IMR-90 (cell line): ENCODE measurements around the gene RAD51D. TPM values are rescaled to one million over a fixed set of nuclear protein-coding genes. Genes with fewer than 3 reads are reported as not detected.

Experiments used
- ATAC-seq: fragments of 200-7000 bp; cut with Tn5 transposase; 2 replicates; pipeline ENCODE4 v1.9.1; 2020; ENCODE audit warnings: low read depth, mild to moderate bottlenecking, moderate library complexity
- BruUV-seq: library from RNA; stranded (reverse); fragments of 400-500 nt; replicated peaks from 2 replicates; lab custom pipeline; 2021; lab: Mats Ljungman, UMichigan
- CTCF ChIA-PET: fragments of 300-600 bp; formaldehyde crosslinking; extraction: SDS; loops from one replicate; lab custom pipeline; 2021; ENCODE audit warnings: antibody characterized with exemption; lab: Yijun Ruan, JAX
- POLR2A ChIA-PET: fragments of 300-600 bp; sonication (Branson Sonifier 250); formaldehyde crosslinking; loops from one replicate; lab custom pipeline; 2022; ENCODE audit warnings: antibody characterized with exemption; ENCODE audit not compliant: unreplicated experiment; lab: Charles Lee
- DNase-seq: peaks from one replicate; pipeline ENCODE4 v3.0.0; 2013
- H2AFZ ChIP-seq: replicated peaks from 2 replicates; pipeline ENCODE3; 2013; ENCODE audit warnings: low read length, mild to moderate bottlenecking; ENCODE audit not compliant: poor library complexity
- H2AK5ac ChIP-seq: 2 replicates; pipeline ENCODE4 v1.6.1; 2013; ENCODE audit warnings: low read depth, low read length, inconsistent platforms
- H2AK9ac ChIP-seq: replicated peaks from 2 replicates; pipeline ENCODE3; 2013; ENCODE audit warnings: mild to moderate bottlenecking, low read depth, low read length, moderate library complexity; ENCODE audit not compliant: poor library complexity
- H2BK120ac ChIP-seq: 2 replicates; pipeline ENCODE4 v1.6.1; 2013; ENCODE audit warnings: low read depth, low read length, inconsistent platforms
- H2BK15ac ChIP-seq: 3 replicates; pipeline ENCODE4 v1.6.1; 2013; ENCODE audit warnings: low read depth, low read length, inconsistent platforms
- H2BK20ac ChIP-seq: 2 replicates; pipeline ENCODE4 v1.6.1; 2013; ENCODE audit warnings: low read depth, mild to moderate bottlenecking, inconsistent platforms, low read length, moderate library complexity
- H2BK5ac ChIP-seq: 2 replicates; pipeline ENCODE4 v1.6.1; 2013; ENCODE audit warnings: mild to moderate bottlenecking, low read depth, low read length, inconsistent platforms; ENCODE audit not compliant: poor library complexity, severe bottlenecking
- H3K14ac ChIP-seq: replicated peaks from 2 replicates; pipeline ENCODE4 v1.6.1; 2013; ENCODE audit warnings: low read depth, low read length, inconsistent platforms
- H3K18ac ChIP-seq: 2 replicates; pipeline ENCODE4 v1.6.1; 2013; ENCODE audit warnings: low read depth, low read length, control low read depth
- H3K23ac ChIP-seq: 2 replicates; pipeline ENCODE4 v1.6.1; 2013; ENCODE audit warnings: low read depth, low read length, inconsistent platforms
- H3K27ac ChIP-seq: 2 replicates; pipeline ENCODE4 v1.5.1; 2013; ENCODE audit warnings: mild to moderate bottlenecking, control low read depth, low read length; ENCODE audit not compliant: insufficient read depth
- H3K27me3 ChIP-seq: 2 replicates; pipeline ENCODE4 v1.6.1; 2013; ENCODE audit warnings: low read length; ENCODE audit not compliant: control insufficient read depth, insufficient read depth
- H3K36me3 ChIP-seq: 2 replicates; pipeline ENCODE4 v1.6.1; 2013; ENCODE audit warnings: low read length, mixed read lengths; ENCODE audit not compliant: control insufficient read depth, insufficient read depth
- H3K4ac ChIP-seq: 2 replicates; pipeline ENCODE4 v1.6.1; 2013; ENCODE audit warnings: low read depth, low read length, inconsistent platforms
- H3K4me1 ChIP-seq: 2 replicates; pipeline ENCODE4 v1.6.1; 2013; ENCODE audit warnings: low read length, mixed read lengths; ENCODE audit not compliant: control insufficient read depth, insufficient read depth
- H3K4me2 ChIP-seq: 2 replicates; pipeline ENCODE4 v1.6.1; 2013; ENCODE audit warnings: low read depth, mild to moderate bottlenecking, control low read depth, low read length, moderate library complexity
- H3K4me3 ChIP-seq: 2 replicates; pipeline ENCODE4 v1.5.1; 2013; ENCODE audit warnings: low read depth, mild to moderate bottlenecking, control low read depth, low read length, moderate library complexity; ENCODE audit not compliant: insufficient read depth
- H3K56ac ChIP-seq: 2 replicates; pipeline ENCODE4 v1.6.1; 2013; ENCODE audit warnings: low read length, inconsistent platforms; ENCODE audit not compliant: insufficient read depth; ENCODE audit errors: extremely low read depth
- H3K79me1 ChIP-seq, 2 experiments: 2 replicates each; pipeline ENCODE4 v1.6.1; 2013; ENCODE audit warnings: low read length in 2 of 2, inconsistent platforms in 1 of 2, low read depth in 1 of 2
- H3K9ac ChIP-seq: 2 replicates; pipeline ENCODE4 v1.6.1; 2013; ENCODE audit warnings: low read depth, low read length, control low read depth
- H3K9me1 ChIP-seq: 2 replicates; pipeline ENCODE4 v1.6.1; 2013; ENCODE audit warnings: low read length, inconsistent platforms; ENCODE audit not compliant: insufficient read depth
- H3K9me3 ChIP-seq: 2 replicates; pipeline ENCODE4 v1.6.1; 2013; ENCODE audit warnings: low read length; ENCODE audit not compliant: control insufficient read depth, insufficient read depth
- H4K20me1 ChIP-seq: 2 replicates; pipeline ENCODE4 v1.6.1; 2013; ENCODE audit warnings: low read length, inconsistent platforms; ENCODE audit not compliant: insufficient read depth
- H4K5ac ChIP-seq: 2 replicates; pipeline ENCODE4 v1.6.1; 2013; ENCODE audit warnings: mild to moderate bottlenecking, low read depth, low read length, control low read depth
- H4K8ac ChIP-seq, 2 experiments: 2 replicates each; pipeline ENCODE4 v1.6.1; 2013; ENCODE audit warnings: low read depth in 2 of 2, low read length in 2 of 2, control low read depth in 1 of 2, inconsistent platforms in 1 of 2
- H4K91ac ChIP-seq: 2 replicates; pipeline ENCODE4 v1.6.1; 2013; ENCODE audit warnings: low read depth, low read length, inconsistent platforms; ENCODE audit not compliant: insufficient read depth
- BHLHE40 ChIP-seq: fragments of 150-350 bp; IDR thresholded peaks from 2 replicates; pipeline ENCODE4 v1.6.1; 2016; ENCODE audit warnings: mild to moderate bottlenecking, low read depth, low read length
- CEBPB ChIP-seq: IDR thresholded peaks from 2 replicates; pipeline ENCODE4 v1.6.1; 2012; ENCODE audit warnings: low read depth, low read length, improper control_type of control experiment
- CHD1 ChIP-seq: IDR thresholded peaks from 2 replicates; pipeline ENCODE4 v1.6.1; 2012; ENCODE audit warnings: low read depth, low read length, improper control_type of control experiment
- FOS ChIP-seq: fragments of 150-350 bp; IDR thresholded peaks from 2 replicates; pipeline ENCODE4 v1.6.1; 2016; ENCODE audit warnings: low read depth, low read length
- MAZ ChIP-seq: IDR thresholded peaks from 2 replicates; pipeline ENCODE4 v1.6.1; 2012; ENCODE audit warnings: low read depth, mild to moderate bottlenecking, low read length, improper control_type of control experiment, moderate library complexity, borderline replicate concordance
- POLR2A ChIP-seq: IDR thresholded peaks from 2 replicates; pipeline ENCODE4 v1.6.1; 2012; ENCODE audit warnings: mild to moderate bottlenecking, low read depth, low read length
- RAD21 ChIP-seq: IDR thresholded peaks from 2 replicates; pipeline ENCODE4 v1.6.1; 2012; ENCODE audit warnings: low read length, improper control_type of control experiment
- RCOR1 ChIP-seq: IDR thresholded peaks from 2 replicates; pipeline ENCODE4 v1.6.1; 2012; ENCODE audit warnings: mild to moderate bottlenecking, low read length, improper control_type of control experiment; ENCODE audit not compliant: insufficient replicate concordance
- SMC3 ChIP-seq: fragments of 150-350 bp; IDR thresholded peaks from 2 replicates; pipeline ENCODE4 v1.6.1; 2016; ENCODE audit warnings: low read depth, mild to moderate bottlenecking, antibody characterized with exemption, low read length, moderate library complexity
- WGBS, 2 experiments: methylation state at CpG; one replicate each; pipeline versions ENCODE4 v1.1.5 to v1.1.7; 2013; ENCODE audit warnings: missing lambda C conversion rate in 2 of 2; ENCODE audit not compliant: insufficient read length in 1 of 2; ENCODE audit errors: extremely low coverage in 2 of 2; 5-methylcytosine and 5-hydroxymethylcytosine counted together
- dilution Hi-C: fragments of 300-500 bp; cut with HindIII; formaldehyde crosslinking; loops from one replicate; pipeline ENCODE4 v1.14.3; 2018; ENCODE audit warnings: low sequenced_read_pairs; ENCODE audit not compliant: unreplicated experiment
- in situ Hi-C: fragments of 300-500 bp; cut with MboI; formaldehyde crosslinking; loops from 3 replicates; pipeline ENCODE4 v1.14.3; 2019; ENCODE audit warnings: low sequenced_read_pairs, inconsistent platforms, mixed read lengths
- intact Hi-C: fragments of 100-400 bp; cut with micrococcal nuclease; formaldehyde crosslinking; loops from 2 replicates; pipeline ENCODE4 v1.10.0; 2022
- polyA plus RNA-seq, 3 experiments: library from polyadenylated mRNA; depleted of rRNA; stranded (reverse); fragments of >200 nt; gene quantifications; 2 replicates each; pipeline ENCODE4 v1.2.3, GENCODE V29; 2012; ENCODE audit warnings: low replicate concordance in 1 of 3
- total RNA-seq: library from RNA; depleted of rRNA; stranded (reverse); fragments of >200 nt; gene quantifications from 2 replicates; pipeline ENCODE4 v1.2.3, GENCODE V29; 2012
- TF ChIP-seq, protein P1 (sequence below): conservative IDR thresholded peaks from 2 replicates; pipeline ENCODE4 v1.5.1; 2012; ENCODE audit warnings: mild to moderate bottlenecking, low read depth, low read length, improper control_type of control experiment

RAD51D gene
- total and polyA plus RNA-seq, 2 of the 4 experiments (the other 2 are of a cell fraction), result 10.8 to 12.7 TPM

DNA sequence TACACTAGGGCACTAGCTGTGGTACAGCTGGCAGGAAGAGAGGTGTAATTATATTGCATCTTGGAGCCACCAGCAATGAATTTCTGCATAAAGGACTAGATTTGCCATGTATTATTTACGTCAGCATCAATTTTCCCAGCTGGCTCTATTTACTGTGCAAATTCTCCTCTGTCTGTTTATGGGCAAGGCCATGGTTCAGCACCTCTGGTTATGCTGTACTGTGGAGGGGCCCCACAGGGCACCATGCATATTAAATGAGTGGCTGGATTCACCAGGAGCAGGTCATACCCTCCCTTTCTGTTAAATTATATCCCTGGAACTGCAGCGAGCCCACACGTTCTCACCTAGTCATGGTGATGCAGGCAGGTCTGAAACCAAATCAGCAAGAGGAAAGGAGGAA, 19.8 kb downstream of the RAD51D start:
- no peak overlapping the region for H3K9ac ChIP-seq
- H3K27ac ChIP-seq, result no peak overlapping the region
- H3K4me2 ChIP-seq, result no peak overlapping the region
- H4K8ac ChIP-seq, result no peak overlapping the region
- dilution Hi-C loops (no loop called here), intact Hi-C loops (no loop called here), in situ Hi-C loops (loop anchor here (25.0 kb wide), 2 partner anchors 463 to 838 kb away; partner anchors contain the start of genes CCL2 and CCL7)
- H3K14ac ChIP-seq, result no peak overlapping the region
- ATAC-seq (no peak), DNase-seq (no peak)
- no peak overlapping the region for H2AK5ac ChIP-seq
- H3K27me3 ChIP-seq, result no peaks in the 10 kb centered on the region
- H3K4ac ChIP-seq, result no peak overlapping the region
- H2AFZ ChIP-seq, result no peak overlapping the region
- no peaks in the 10 kb centered on the region; a peak in 1 of 4 replicates for H3K79me1 ChIP-seq
- H3K9me3 ChIP-seq, result no peaks in the 10 kb centered on the region
- no peak overlapping the region for H2AK9ac ChIP-seq
- no peaks in the 10 kb centered on the region for H3K4me1 ChIP-seq
- H4K91ac ChIP-seq, result no peak overlapping the region
- H3K4me3 ChIP-seq, result no peak overlapping the region
- ChIA-PET CTCF (no interaction called here), POLR2A (no interaction called here)
- no peak overlapping the region for H4K5ac ChIP-seq
- H4K20me1 ChIP-seq, result no peaks in the 10 kb centered on the region
- no TSS peak for BruUV-seq
- H2BK15ac ChIP-seq, result no peak overlapping the region
- H3K9me1 ChIP-seq, result no peaks in the 10 kb centered on the region; the same call in 1 of the 2 replicates
- H3K56ac ChIP-seq, result no peak overlapping the region
- WGBS, 2 experiments, result 100% methylated on average over 1 of the region's 3 CpGs; no CpG with 5 or more reads in 1 of the 2 experiments
- no peak overlapping the region for H3K18ac ChIP-seq
- H2BK120ac ChIP-seq, result no peak overlapping the region
- H3K36me3 ChIP-seq, result peaks cover 30% of the 10 kb centered on the region
- no peak overlapping the region for H2BK20ac ChIP-seq
- TF ChIP-seq CEBPB (no peak), POLR2A (no peak), RAD21 (no peak), FOS (no peak), RCOR1 (no peak), MAZ (no peak), SMC3 (no peak), CHD1 (no peak), BHLHE40 (no peak)
- TF ChIP-seq, protein P1, sequence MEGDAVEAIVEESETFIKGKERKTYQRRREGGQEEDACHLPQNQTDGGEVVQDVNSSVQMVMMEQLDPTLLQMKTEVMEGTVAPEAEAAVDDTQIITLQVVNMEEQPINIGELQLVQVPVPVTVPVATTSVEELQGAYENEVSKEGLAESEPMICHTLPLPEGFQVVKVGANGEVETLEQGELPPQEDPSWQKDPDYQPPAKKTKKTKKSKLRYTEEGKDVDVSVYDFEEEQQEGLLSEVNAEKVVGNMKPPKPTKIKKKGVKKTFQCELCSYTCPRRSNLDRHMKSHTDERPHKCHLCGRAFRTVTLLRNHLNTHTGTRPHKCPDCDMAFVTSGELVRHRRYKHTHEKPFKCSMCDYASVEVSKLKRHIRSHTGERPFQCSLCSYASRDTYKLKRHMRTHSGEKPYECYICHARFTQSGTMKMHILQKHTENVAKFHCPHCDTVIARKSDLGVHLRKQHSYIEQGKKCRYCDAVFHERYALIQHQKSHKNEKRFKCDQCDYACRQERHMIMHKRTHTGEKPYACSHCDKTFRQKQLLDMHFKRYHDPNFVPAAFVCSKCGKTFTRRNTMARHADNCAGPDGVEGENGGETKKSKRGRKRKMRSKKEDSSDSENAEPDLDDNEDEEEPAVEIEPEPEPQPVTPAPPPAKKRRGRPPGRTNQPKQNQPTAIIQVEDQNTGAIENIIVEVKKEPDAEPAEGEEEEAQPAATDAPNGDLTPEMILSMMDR, result no peak
- H2BK5ac ChIP-seq, result no peak overlapping the region
- no peak overlapping the region for H3K23ac ChIP-seq
